CD4-positive, alpha-beta memory T cell (primary cell): Measurements from ENCODE around the gene FBXW8. TPM values are rescaled to one million over a fixed set of nuclear protein-coding genes. Genes with fewer than 3 reads are reported as not detected.
A peak's percentile ranks its signal among the peaks of the same experiment; 100 is the strongest.

Experiments used
- CTCF ChIA-PET: fragments of 350-600 bp; sonication (Branson Sonifier 250); formaldehyde crosslinking; loops from one replicate; lab custom pipeline; 2021; ENCODE audit warnings: inconsistent platforms; ENCODE audit not compliant: partially characterized antibody; lab: Charles Lee
- POLR2A ChIA-PET: fragments of 350-600 bp; sonication (Branson Sonifier 250); formaldehyde crosslinking; loops from one replicate; lab custom pipeline; 2021; ENCODE audit not compliant: partially characterized antibody; lab: Charles Lee
- DNase-seq, 5 donors: peaks; one replicate each; pipeline versions ENCODE4 v3.0.0 to v3.0.0-alpha.2; 2020 to 2022; ENCODE audit warnings: mixed read lengths in 1 of 5
- H3K27ac ChIP-seq: one replicate; pipeline ENCODE4 v1.7.0; 2013; ENCODE audit warnings: low read depth, low read length
- H3K27me3 ChIP-seq: 2 replicates; pipeline ENCODE4 v1.7.0; 2013; ENCODE audit warnings: mild to moderate bottlenecking, low read length, moderate library complexity; ENCODE audit not compliant: insufficient read depth
- H3K36me3 ChIP-seq: 2 replicates; pipeline ENCODE4 v1.7.0; 2013; ENCODE audit warnings: mild to moderate bottlenecking, low read length, moderate library complexity; ENCODE audit not compliant: insufficient read depth
- H3K4me1 ChIP-seq: 2 replicates; pipeline ENCODE4 v1.7.0; 2013; ENCODE audit warnings: mild to moderate bottlenecking, low read length, moderate library complexity; ENCODE audit not compliant: insufficient read depth
- H3K4me3 ChIP-seq, 2 donors: one replicate each; pipeline ENCODE4 v1.7.0; 2013; ENCODE audit warnings: low read length in 2 of 2, mild to moderate bottlenecking in 1 of 2
- H3K9me3 ChIP-seq, 2 donors: one replicate each; pipeline ENCODE4 v1.7.0; 2013; ENCODE audit warnings: low read length in 2 of 2, control low read depth in 1 of 2; ENCODE audit not compliant: control insufficient read depth in 1 of 2
- H3K27ac Mint-ChIP-seq, 7 donors: one replicate each; pipeline ENCODE4 v1.8.0; 2020 to 2021; ENCODE audit warnings: mixed read lengths in 7 of 7, mild to moderate bottlenecking in 6 of 7, inconsistent platforms in 3 of 7, moderate library complexity in 3 of 7
- H3K27me3 Mint-ChIP-seq, 2 donors: one replicate each; pipeline ENCODE4 v1.8.0; 2020 to 2021; ENCODE audit warnings: mixed read lengths in 2 of 2
- H3K36me3 Mint-ChIP-seq, 2 donors: one replicate each; pipeline ENCODE4 v1.8.0; 2020 to 2021; ENCODE audit warnings: mixed read lengths in 2 of 2, inconsistent platforms in 1 of 2, mild to moderate bottlenecking in 1 of 2
- H3K4me1 Mint-ChIP-seq, 4 donors: one replicate each; pipeline ENCODE4 v1.8.0; 2020 to 2021; ENCODE audit warnings: mixed read lengths in 4 of 4, mild to moderate bottlenecking in 1 of 4
- H3K4me3 Mint-ChIP-seq, 8 donors: one replicate each; pipeline ENCODE4 v1.8.0; 2020 to 2021; ENCODE audit warnings: mixed read lengths in 8 of 8, mild to moderate bottlenecking in 7 of 8, moderate library complexity in 6 of 8, inconsistent platforms in 3 of 8
- H3K9me3 Mint-ChIP-seq, 8 donors: one replicate each; pipeline ENCODE4 v1.8.0; 2020 to 2021; ENCODE audit warnings: mixed read lengths in 8 of 8, mild to moderate bottlenecking in 5 of 8, inconsistent platforms in 3 of 8, moderate library complexity in 1 of 8
- intact Hi-C: fragments of 100-400 bp; cut with micrococcal nuclease; formaldehyde crosslinking; loops from one replicate; pipeline ENCODE4 v1.15.1; 2023
- polyA plus RNA-seq, 2 donors: library from polyadenylated mRNA; unstranded; fragments of 300-500 nt; fragmentation: Illumina TruSeq; gene quantifications; one replicate each; pipeline ENCODE4 v1.2.3, GENCODE V29; 2021
- total RNA-seq, 2 experiments: library from RNA; stranded (reverse); gene quantifications; one replicate each; pipeline ENCODE4 v1.2.3, GENCODE V29; 2021

Gene FBXW8
- total and polyA plus RNA-seq, 4 experiments from 2014 or later: 2.3 to 10.2 (median 7.0) TPM

- no peaks in the 10 kb centered on the region for H3K36me3 ChIP-seq
- no peaks in the 10 kb centered on the region for H3K9me3 ChIP-seq
- no peaks in the 10 kb centered on the region for H3K27me3 ChIP-seq
- no peak overlapping the region for H3K27ac ChIP-seq
- H3K9me3 Mint-ChIP-seq: peaks cover 0 to 8% (median 0%) of the 10 kb centered on the region in 8 donors
- H3K27ac Mint-ChIP-seq: no peak overlapping the region
- no peaks in the 10 kb centered on the region for H3K36me3 Mint-ChIP-seq
- H3K27me3 Mint-ChIP-seq: peaks cover 14 to 16% of the 10 kb centered on the region in 2 donors
- ChIA-PET POLR2A (no interaction called here), CTCF (no interaction called here)
- intact Hi-C loops: no loop called here
- H3K4me3 ChIP-seq: no peak overlapping the region
- H3K4me1 ChIP-seq: no peaks in the 10 kb centered on the region
- no peak for DNase-seq
- no peak overlapping the region for H3K4me3 Mint-ChIP-seq
- no peaks in the 10 kb centered on the region for H3K4me1 Mint-ChIP-seq
These were observed 12.1 kb upstream of the FBXW8 start for GRCh38 chr12:116898669-116899068.

- H3K27me3 ChIP-seq: no peaks in the 10 kb centered on the region
- no peak overlapping the region for H3K27ac ChIP-seq
- intact Hi-C loops: no loop called here
- no peaks in the 10 kb centered on the region for H3K9me3 ChIP-seq
- Mint-ChIP-seq H3K4me1 (no peaks in the 10 kb centered on the region), H3K27me3 (peaks cover 14 to 18% of the 10 kb centered on the region in 2 donors), H3K4me3 (no peak overlapping the region), H3K9me3 (peaks cover 0 to 8% (median 0%) of the 10 kb centered on the region in 8 donors), H3K27ac (no peak overlapping the region), H3K36me3 (no peaks in the 10 kb centered on the region)
- no peak for DNase-seq
- ChIA-PET CTCF (no interaction called here), POLR2A (no interaction called here)
- no peak overlapping the region for H3K4me3 ChIP-seq
- H3K36me3 ChIP-seq: no peaks in the 10 kb centered on the region
- no peaks in the 10 kb centered on the region for H3K4me1 ChIP-seq
These were observed 9.1 kb upstream of the FBXW8 start for GRCh38 chr12:116901612-116902011.

GRCh38 chr12:116903818-116904217 is 6.9 kb upstream of the FBXW8 start:
- ChIA-PET CTCF (no interaction called here), POLR2A (no interaction called here)
- Histone ChIP-seq H3K36me3 (no peaks in the 10 kb centered on the region), H3K4me3 (no peak overlapping the region), H3K9me3 (no peaks in the 10 kb centered on the region), H3K27ac (no peak overlapping the region), H3K4me1 (no peaks in the 10 kb centered on the region), H3K27me3 (peaks cover 5% of the 10 kb centered on the region)
- intact Hi-C loops: no loop called here
- Mint-ChIP-seq H3K36me3 (no peaks in the 10 kb centered on the region), H3K4me1 (no peaks in the 10 kb centered on the region), H3K27me3 (peaks cover 12 to 19% of the 10 kb centered on the region in 2 donors), H3K9me3 (peaks cover 0 to 6% (median 0%) of the 10 kb centered on the region in 8 donors), H3K27ac (no peak overlapping the region), H3K4me3 (no peak overlapping the region)
- no peak for DNase-seq

- Mint-ChIP-seq H3K4me3 (no peak overlapping the region), H3K9me3 (peaks cover 0 to 6% (median 0%) of the 10 kb centered on the region in 8 donors), H3K4me1 (peaks cover 3 to 6% (median 5%) of the 10 kb centered on the region in 4 donors), H3K27ac (no peak overlapping the region), H3K27me3 (peaks cover 11 to 16% of the 10 kb centered on the region in 2 donors), H3K36me3 (peaks cover 0 to 2% of the 10 kb centered on the region in 2 donors)
- no peak overlapping the region for H3K4me3 ChIP-seq
- H3K27me3 ChIP-seq: peaks cover 5% of the 10 kb centered on the region
- CTCF ChIA-PET: no interaction called here
- H3K9me3 ChIP-seq: no peaks in the 10 kb centered on the region
- DNase-seq: no peak
- no peak overlapping the region for H3K27ac ChIP-seq
- POLR2A ChIA-PET: no interaction called here
- H3K36me3 ChIP-seq: no peaks in the 10 kb centered on the region
- intact Hi-C loops: no loop called here
- peaks cover under 1% of the 10 kb centered on the region for H3K4me1 ChIP-seq
These were observed 4.5 kb upstream of the FBXW8 start for GRCh38 chr12:116906285-116906684.

GRCh38 chr12:116910280-116910644 is 488 bp upstream of the FBXW8 start:
- no peak for DNase-seq
- ChIA-PET POLR2A (interaction anchor here (1.5 kb wide), 1 partner anchor 11 kb away, joined by 7 read pairs; no protein-coding TSS in a partner anchor), CTCF (interaction anchor here (1.0 kb wide), 1 partner anchor 26 kb away, joined by 3 read pairs; no protein-coding TSS in a partner anchor)
- Histone ChIP-seq H3K4me1 (peaks cover 10% of the 10 kb centered on the region), H3K4me3 (peak overlapping the region; percentile 30 to 54), H3K36me3 (no peaks in the 10 kb centered on the region), H3K9me3 (no peaks in the 10 kb centered on the region), H3K27me3 (peaks cover 5% of the 10 kb centered on the region), H3K27ac (peak overlapping the region; percentile 33)
- peak overlapping the region; percentile 86 to 98 (median 94) for H3K4me3 Mint-ChIP-seq
- peaks cover 4 to 5% of the 10 kb centered on the region in 2 donors for H3K27me3 Mint-ChIP-seq
- intact Hi-C loops: loop anchor here (2.0 kb wide), 1 partner anchor 15 kb away; no protein-coding TSS in a partner anchor
- H3K36me3 Mint-ChIP-seq: peaks cover 0 to 2% of the 10 kb centered on the region in 2 donors
- no peaks in the 10 kb centered on the region for H3K9me3 Mint-ChIP-seq
- H3K27ac Mint-ChIP-seq: peak overlapping the region in 5 of 7 donors; percentile 51 to 93 (median 88)
- H3K4me1 Mint-ChIP-seq: peaks cover 16 to 34% (median 25%) of the 10 kb centered on the region in 4 donors

GRCh38 chr12:116915326-116915725 is 4.6 kb downstream of the FBXW8 start:
- H3K27me3 Mint-ChIP-seq: no peaks in the 10 kb centered on the region
- Histone ChIP-seq H3K36me3 (no peaks in the 10 kb centered on the region), H3K9me3 (no peaks in the 10 kb centered on the region), H3K27ac (no peak overlapping the region), H3K27me3 (no peaks in the 10 kb centered on the region), H3K4me3 (no peak overlapping the region), H3K4me1 (peaks cover 34% of the 10 kb centered on the region)
- ChIA-PET CTCF (no interaction called here), POLR2A (no interaction called here)
- peak overlapping the region in 1 of 7 donors; percentile 13 for H3K27ac Mint-ChIP-seq
- intact Hi-C loops: no loop called here
- DNase-seq: no peak
- no peaks in the 10 kb centered on the region for H3K9me3 Mint-ChIP-seq
- no peak overlapping the region for H3K4me3 Mint-ChIP-seq
- peaks cover 28 to 76% (median 55%) of the 10 kb centered on the region in 4 donors for H3K4me1 Mint-ChIP-seq
- H3K36me3 Mint-ChIP-seq: peaks cover 5 to 6% of the 10 kb centered on the region in 2 donors

- no peak for DNase-seq
- Histone ChIP-seq H3K36me3 (no peaks in the 10 kb centered on the region), H3K4me3 (no peak overlapping the region), H3K4me1 (peaks cover 42% of the 10 kb centered on the region), H3K27me3 (no peaks in the 10 kb centered on the region), H3K9me3 (no peaks in the 10 kb centered on the region), H3K27ac (no peak overlapping the region)
- H3K27me3 Mint-ChIP-seq: no peaks in the 10 kb centered on the region
- no peaks in the 10 kb centered on the region for H3K9me3 Mint-ChIP-seq
- peaks cover 4 to 5% of the 10 kb centered on the region in 2 donors for H3K36me3 Mint-ChIP-seq
- intact Hi-C loops: no loop called here
- ChIA-PET POLR2A (no interaction called here), CTCF (no interaction called here)
- H3K4me1 Mint-ChIP-seq: peaks cover 30 to 80% (median 58%) of the 10 kb centered on the region in 4 donors
- peak overlapping the region in 2 of 7 donors; percentile 10 to 87 for H3K27ac Mint-ChIP-seq
- no peak overlapping the region for H3K4me3 Mint-ChIP-seq
These were observed 5.4 kb downstream of the FBXW8 start for GRCh38 chr12:116916122-116916521.
